Measurements from ENCODE around the gene MLLT1.

- no peak for TF ChIP-seq POLR2AphosphoS5 (IDR thresholded peaks at IDR 0.05; ENCODE audit: low read depth, low read length)
- TF ChIP-seq POU2F2 (IDR thresholded peaks at IDR 0.05; ENCODE audit: low read depth, low read length) = no peak
- no peak for TF ChIP-seq POLR2A (IDR thresholded peaks at IDR 0.05; ENCODE audit: low read depth, low read length)
- TF ChIP-seq TAF1 (IDR thresholded peaks at IDR 0.05; ENCODE audit: low read depth, low read length) = no peak
- no peak for TF ChIP-seq SPI1 (IDR thresholded peaks at IDR 0.05; ENCODE audit: low read depth, low read length)
Measured at GRCh38 chr19:6242677-6243076, 37.1 kb downstream of the MLLT1 start.

Data from GM12891 (cell line).